A673 (cell line): ENCODE data around the gene CCDC92.

ENCODE experiments used
- CTCF ChIP-seq: fragments of 300-800, 200-600 bp; sonication (generic); conservative IDR thresholded peaks from 2 replicates; pipeline ENCODE4 v1.5.1; 2017; ENCODE audit warnings: low read depth, mild to moderate bottlenecking, antibody characterized with exemption, low read length, moderate library complexity, mixed read lengths
- EZH2 ChIP-seq: fragments of 200-600 bp; sonication (generic); IDR thresholded peaks from 2 replicates; pipeline ENCODE4 v1.6.1; 2017; ENCODE audit warnings: borderline replicate concordance, low read depth, mild to moderate bottlenecking, mixed read lengths, antibody characterized with exemption, low read length; ENCODE audit not compliant: poor library complexity, severe bottlenecking

- TF ChIP-seq EZH2 (no peak), CTCF (no peak)
Observed at GRCh38 chr12:123923927-123924326, 48.7 kb downstream of the CCDC92 start.
